Measurements from ENCODE around the gene RHNO1.

RHNO1 gene, protein sequence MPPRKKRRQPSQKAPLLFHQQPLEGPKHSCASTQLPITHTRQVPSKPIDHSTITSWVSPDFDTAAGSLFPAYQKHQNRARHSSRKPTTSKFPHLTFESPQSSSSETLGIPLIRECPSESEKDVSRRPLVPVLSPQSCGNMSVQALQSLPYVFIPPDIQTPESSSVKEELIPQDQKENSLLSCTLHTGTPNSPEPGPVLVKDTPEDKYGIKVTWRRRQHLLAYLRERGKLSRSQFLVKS

DNA sequence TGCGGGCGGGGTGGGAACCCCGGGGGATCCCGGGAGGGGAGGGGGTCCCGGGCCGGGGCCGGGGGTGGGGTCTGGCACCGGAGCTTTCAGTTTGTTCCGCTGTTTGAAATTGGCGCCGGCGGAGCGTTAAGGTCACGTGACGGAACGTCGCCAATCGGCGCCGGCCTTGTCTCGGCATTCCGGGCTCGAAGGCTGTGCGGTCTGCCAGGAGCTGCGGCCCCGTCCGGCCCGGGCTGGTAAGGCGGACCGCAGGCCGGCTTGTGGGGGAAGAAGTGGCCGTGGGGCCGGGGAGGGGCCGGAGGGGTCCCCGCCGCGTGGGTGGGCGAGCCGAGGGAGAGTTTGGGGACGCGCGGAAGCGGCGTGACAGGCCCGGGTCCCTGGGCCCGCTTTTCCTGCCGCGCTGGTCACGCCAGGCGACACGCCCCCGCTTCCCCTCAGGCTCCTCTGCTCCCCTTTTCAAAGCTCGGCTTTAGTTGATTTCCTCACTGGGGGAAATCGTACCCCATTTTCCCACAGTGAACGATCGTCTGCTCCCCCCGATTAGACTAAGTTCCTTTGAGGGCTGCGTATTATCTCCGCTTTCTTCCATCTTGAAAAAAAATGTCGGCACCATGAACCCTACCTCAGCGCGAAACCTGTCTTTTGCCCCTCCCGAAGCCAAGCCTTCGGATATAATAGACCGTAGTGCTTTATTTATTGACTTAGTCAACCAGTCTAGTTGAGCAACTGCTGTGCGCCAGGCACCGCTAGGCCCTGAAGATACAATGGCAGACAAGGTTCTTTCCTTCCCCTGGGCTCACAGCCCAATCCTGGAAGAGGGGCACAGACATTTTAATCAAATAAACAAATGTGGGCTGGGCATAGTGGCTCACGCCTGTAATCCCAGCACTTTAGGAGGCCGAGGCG lies at the start of gene RHNO1, which contains the start of gene FOXM1:
TSS of gene RHNO1 (plus strand) at position 177 of the 906 bp plus-strand sequence. CDS start 8,144 bp downstream, outside the sequence.
TSS of gene FOXM1 (minus strand) at position 128 of the 906 bp plus-strand sequence. CDS start 2,696 bp downstream, outside the sequence.
- peak; percentile 83 to 84 for DNase-seq (ENCODE audit: low read depth in 2 of 2)

GRCh38 chr12:2829275-2829674 lies 47.7 kb upstream of the RHNO1 start:
- no peak for DNase-seq (ENCODE audit: low read depth in 2 of 2)

DNA sequence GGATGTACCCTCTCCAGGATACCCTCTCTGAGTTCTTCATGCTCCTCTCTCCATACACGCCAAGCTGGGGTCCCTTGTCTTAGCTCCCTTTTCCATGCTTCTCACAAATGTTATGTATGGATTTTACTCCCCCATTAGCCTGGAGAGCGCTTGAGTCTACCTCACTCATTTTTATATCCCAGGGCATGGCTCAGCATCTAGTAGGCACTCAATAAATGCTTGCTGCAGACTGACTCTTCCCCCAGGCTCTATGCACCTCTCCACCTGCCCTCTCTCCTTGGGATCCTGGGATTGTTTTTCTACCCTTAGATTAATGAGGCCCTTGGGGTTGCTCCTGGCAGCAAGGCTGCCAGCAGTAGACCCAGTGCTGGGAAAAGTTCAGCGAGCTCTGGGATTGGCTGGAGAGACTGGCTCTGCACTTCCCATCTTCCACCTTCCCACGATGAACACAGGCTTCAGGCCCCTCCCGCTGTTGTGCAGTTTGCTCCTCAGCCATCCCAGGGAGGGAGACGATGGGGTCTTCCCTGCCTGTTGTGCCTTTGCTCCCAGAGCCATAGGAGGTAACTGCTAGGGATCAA lies 44.4 kb upstream of the RHNO1 start:
- no peak for DNase-seq (ENCODE audit: low read depth in 2 of 2)

DNA sequence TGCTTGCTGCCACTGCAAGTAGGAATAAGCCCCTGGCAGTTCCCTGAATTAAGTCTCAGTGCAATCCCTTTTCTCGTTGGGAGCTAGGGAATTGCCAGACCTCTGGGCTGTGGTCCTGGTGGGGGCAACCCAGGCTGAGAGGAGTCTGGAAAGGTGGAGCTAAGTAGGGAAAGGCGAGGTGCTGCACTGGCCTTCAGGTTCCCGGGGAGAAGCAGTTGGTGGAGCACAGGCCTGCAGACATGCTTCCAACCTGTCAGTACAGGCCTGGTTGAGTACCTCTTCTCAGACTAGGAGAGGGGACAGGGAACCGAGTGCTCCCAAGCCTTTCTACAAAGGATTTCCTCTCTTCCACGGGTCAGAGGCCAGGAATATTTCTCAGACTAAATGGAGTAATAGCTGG lies 43.7 kb upstream of the RHNO1 start:
- DNase-seq (ENCODE audit: low read depth in 2 of 2): no peak

DNA sequence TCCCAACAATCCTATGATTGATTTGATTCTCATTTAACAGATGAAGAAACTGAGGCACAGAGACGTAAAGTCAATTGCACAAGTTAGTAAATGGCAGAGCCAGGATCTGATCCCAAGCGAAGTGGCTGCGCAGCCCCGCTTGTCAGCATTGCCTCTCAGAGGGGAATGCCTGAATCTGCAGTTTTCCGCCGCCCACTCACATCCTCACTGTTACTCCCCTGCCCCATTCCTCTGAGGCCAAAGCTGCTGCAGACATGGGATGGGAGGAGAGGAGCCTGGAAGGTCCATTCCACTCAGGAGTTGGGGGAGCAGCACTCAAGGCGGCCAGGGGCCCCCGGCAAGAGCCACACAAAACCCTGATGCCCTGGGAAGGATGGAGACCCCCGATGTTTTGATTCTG lies 43.2 kb upstream of the RHNO1 start:
- no peak for DNase-seq (ENCODE audit: low read depth in 2 of 2)

- DNase-seq (ENCODE audit: low read depth in 2 of 2): no peak
These were observed 42.2 kb upstream of the RHNO1 start, which contains the start of gene NRIP2 for GRCh38 chr12:2834581-2835491. Gene NRIP2 (minus strand): TSS chr12:2835035. CDS start chr12:2834983, 52 bp downstream.

DNA sequence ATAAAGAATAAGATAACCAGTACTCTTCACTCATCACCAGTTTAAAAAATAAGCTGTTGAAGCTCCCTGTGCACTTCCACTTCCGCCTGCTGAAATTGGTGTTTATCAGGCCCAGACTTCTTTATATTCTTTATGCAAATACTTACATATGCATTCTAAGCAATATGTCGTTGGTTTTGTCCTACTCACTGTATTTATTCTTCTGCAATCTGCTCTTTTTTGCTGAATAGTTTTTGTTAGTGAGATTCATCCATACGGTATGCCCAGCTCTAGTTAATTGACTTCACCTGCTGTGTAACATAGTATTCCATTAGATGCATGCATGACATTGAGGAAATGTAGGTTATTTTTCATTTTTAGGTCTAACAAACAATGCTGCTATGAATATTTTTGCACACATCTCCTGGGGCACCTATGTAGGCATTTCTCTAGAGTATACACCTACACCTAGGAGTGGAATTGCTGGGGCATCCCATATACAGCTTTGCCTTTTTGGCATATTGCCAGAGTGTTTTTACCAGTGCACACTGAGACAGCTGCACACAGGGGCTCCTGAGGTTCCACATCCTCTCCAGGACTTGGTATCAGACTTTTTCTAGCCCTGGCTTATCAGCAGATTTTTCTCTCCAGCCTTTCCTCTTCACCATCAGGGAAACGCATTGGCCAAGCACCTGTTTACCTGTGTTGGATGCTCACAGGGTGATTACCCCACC lies 41.2 kb upstream of the RHNO1 start:
- DNase-seq (ENCODE audit: low read depth in 2 of 2): no peak

GRCh38 chr12:2836574-2836973 lies 40.4 kb upstream of the RHNO1 start:
- no peak for DNase-seq (ENCODE audit: low read depth in 2 of 2)

DNA sequence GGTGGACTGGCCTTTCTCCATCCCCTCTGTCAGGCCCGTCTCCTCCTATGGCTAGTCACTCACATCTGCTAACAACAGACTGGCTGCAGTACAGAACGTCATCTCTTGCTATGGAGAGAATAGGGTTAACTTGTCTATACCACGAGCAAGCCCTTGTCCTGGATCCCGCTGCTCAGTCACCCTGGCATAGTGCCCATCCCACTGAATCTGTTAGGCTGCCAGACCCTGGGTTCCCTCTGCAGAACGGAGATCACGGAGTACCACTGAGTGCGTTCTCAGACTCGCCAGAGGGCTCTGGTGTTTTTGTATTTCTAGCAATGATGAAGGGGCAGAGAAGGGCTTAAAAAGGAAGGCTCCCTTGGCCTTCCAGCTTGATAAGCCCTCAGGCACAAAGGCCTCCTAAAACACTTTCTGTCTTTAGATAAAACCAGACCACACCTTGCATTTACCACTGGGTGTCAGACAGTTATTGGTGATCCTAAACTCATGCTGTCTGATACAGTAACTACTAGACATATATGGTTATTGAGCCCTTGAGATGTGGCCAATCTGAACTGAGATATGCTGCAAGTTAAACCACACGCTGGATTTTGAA lies 35.9 kb upstream of the RHNO1 start:
- no peak for DNase-seq (ENCODE audit: low read depth in 2 of 2)

DNA sequence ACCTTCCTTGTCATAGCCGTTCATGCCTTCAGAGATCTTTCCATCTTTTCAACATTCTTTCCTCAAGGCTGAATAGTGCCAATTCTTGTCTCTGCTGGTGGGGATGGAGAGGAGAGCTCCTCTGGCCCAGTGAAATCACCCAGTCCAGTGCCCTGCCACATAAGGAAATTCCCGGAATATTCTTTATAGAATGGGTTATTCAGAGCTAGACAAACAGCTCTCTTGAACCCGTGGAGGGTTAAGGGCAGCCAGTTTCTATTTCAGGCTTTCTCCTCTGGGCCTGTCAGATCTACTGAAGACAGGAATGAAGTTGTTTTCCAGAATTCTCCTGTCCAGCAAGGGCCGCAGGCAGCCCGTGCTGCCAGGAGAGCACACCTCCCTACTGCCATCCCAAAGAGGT lies 34.1 kb upstream of the RHNO1 start:
- no peak for DNase-seq (ENCODE audit: low read depth in 2 of 2)

DNA sequence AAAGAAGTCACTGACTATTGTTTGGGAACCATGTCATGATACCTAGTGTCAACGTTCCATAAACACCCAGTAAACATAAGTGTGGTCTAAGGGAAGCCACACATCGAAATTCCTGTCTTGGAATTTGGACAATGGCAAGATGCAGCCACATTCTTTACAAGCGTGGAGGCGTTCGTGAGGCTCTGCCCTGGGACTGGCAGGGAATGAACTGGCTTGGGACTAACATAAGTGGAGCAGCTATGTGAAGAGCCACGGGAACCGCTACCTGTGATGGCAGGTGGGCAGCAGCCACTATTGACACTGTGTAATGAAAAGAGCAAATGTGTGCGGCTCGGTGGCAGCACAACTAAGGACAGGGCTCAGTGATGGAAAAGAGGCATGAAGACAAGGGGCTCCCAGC lies 32.2 kb upstream of the RHNO1 start:
- no peak for DNase-seq (ENCODE audit: low read depth in 2 of 2)

GRCh38 chr12:2845280-2845679 lies 31.7 kb upstream of the RHNO1 start:
- no peak for DNase-seq (ENCODE audit: low read depth in 2 of 2)

DNA sequence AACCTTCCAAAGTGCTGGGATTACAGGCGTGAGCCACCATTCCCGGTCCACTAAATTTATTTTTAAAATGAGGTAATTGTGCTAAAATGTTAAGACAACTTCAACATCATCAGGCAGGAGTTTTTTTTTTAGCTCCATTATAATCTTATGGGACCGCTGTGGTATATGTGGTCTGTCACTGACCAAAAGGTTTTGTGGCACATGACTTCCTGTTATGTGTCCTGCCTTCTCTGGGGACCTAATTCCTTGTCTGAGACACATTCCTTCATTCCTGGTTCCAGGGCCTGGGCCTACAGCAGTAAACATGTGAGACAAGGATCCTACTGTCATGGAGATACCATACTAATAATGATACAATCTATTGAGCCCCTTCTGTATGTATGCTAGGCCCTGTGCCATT lies 25.1 kb upstream of the RHNO1 start:
- DNase-seq (ENCODE audit: low read depth in 2 of 2): no peak

- peak in 1 of 2 donors; percentile 15 for DNase-seq (ENCODE audit: low read depth in 2 of 2)
These were observed 23.4 kb upstream of the RHNO1 start for GRCh38 chr12:2853626-2854025.

- no peak for DNase-seq (ENCODE audit: low read depth in 2 of 2)
These were observed 22.2 kb upstream of the RHNO1 start for GRCh38 chr12:2854669-2855453.

GRCh38 chr12:2855546-2855945 lies 21.5 kb upstream of the RHNO1 start:
- DNase-seq (ENCODE audit: low read depth in 2 of 2): no peak

DNA sequence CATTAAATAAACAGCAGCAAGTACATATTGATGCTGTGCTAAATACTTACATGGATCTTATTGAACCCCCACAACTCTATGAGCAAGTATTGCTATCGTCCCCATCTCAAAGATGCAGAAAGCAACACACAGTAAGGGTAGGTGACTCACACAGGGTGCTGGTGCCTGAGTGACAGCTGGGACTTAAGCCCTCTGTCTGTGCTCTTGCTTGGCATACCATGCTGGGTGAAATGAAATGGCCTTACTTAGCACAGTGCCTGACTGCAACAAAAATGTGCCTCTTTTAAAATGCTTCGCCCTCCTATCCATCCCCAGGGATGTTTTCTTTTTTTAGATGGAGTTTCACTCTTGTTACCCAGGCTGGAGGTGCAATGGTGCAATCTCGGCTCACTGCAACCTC lies 21.0 kb upstream of the RHNO1 start:
- DNase-seq (ENCODE audit: low read depth in 2 of 2): no peak

DNA sequence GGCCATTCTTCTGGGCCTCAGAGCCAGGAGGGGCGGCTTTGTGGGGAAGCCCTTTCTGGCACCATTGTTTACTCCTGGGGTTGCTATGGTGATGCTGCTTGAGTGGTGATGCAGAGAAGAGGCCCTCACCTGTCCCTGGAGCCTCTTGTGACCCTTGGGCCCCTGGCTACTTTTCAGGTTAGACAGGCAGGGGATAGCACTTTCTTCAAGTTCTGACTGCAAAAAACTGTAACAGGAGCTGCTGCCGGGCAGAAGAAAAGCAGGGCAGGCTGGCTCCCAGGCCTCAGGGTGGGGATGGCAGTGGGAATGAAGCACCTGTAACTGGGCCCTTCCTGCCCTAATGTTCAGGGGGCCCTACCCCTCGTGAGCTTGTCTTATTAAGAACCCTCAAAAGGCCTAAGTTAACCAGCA lies 20.0 kb upstream of the RHNO1 start, which contains the start of gene TEX52:
TSS of gene TEX52 (minus strand) at position 19 of the 411 bp plus-strand sequence. CDS start at position 6, 13 bp downstream.
- DNase-seq (ENCODE audit: low read depth in 2 of 2): no peak

- no peak for DNase-seq (ENCODE audit: low read depth in 2 of 2)
These were observed 19.4 kb upstream of the RHNO1 start for GRCh38 chr12:2857576-2857975.
